Measurements from ENCODE around the gene PRKCZ.

DNA sequence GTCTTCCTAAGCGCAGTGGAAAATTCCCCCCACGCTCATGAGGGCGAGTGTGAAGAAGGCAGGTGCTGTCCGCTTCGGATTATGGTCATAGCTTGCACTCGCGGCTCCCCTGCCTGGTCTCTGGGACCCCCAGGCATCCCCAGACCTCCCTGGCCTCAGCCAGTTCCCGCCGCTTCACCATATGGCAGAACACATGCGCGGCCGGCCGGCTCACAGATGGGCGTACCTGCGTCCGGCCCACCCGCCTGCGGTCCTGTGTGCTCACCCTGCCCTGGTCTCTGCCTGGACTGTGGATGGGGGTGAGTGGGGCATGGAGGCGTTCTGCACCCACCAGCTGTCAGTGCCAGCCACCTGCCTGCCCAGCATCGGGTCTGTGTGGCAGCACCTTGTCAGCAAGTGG lies 34.1 kb downstream of the PRKCZ start:
- TF ChIP-seq, protein P1, sequence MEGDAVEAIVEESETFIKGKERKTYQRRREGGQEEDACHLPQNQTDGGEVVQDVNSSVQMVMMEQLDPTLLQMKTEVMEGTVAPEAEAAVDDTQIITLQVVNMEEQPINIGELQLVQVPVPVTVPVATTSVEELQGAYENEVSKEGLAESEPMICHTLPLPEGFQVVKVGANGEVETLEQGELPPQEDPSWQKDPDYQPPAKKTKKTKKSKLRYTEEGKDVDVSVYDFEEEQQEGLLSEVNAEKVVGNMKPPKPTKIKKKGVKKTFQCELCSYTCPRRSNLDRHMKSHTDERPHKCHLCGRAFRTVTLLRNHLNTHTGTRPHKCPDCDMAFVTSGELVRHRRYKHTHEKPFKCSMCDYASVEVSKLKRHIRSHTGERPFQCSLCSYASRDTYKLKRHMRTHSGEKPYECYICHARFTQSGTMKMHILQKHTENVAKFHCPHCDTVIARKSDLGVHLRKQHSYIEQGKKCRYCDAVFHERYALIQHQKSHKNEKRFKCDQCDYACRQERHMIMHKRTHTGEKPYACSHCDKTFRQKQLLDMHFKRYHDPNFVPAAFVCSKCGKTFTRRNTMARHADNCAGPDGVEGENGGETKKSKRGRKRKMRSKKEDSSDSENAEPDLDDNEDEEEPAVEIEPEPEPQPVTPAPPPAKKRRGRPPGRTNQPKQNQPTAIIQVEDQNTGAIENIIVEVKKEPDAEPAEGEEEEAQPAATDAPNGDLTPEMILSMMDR (conservative IDR thresholded peaks at IDR 0.05 in 1 of 2, IDR thresholded peaks at IDR 0.05 in 1 of 2; ENCODE audit: low read depth in 1 of 2, low read length in 2 of 2) = no peak
- TF ChIP-seq EZH2 (IDR thresholded peaks at IDR 0.05; ENCODE audit: low read length, missing control alignments) = no peak
